DMS153 (cell line): ENCODE measurements around the gene CCDC182.

Experiments
- DNase-seq: peaks from one replicate; lab custom pipeline; 2025; lab: John Stamatoyannopoulos, UW

CCDC182 gene

GRCh38 chr17:57727630-57728175 is 17.4 kb downstream of the CCDC182 start:
- DNase-seq, result no peak

GRCh38 chr17:57726838-57727237 is 18.3 kb downstream of the CCDC182 start:
- no peak for DNase-seq

GRCh38 chr17:57726213-57726790 is 18.8 kb downstream of the CCDC182 start:
- no peak for DNase-seq

GRCh38 chr17:57724729-57725125 is 20.4 kb downstream of the CCDC182 start:
- DNase-seq, result no peak

GRCh38 chr17:57724026-57724728 is 20.9 kb downstream of the CCDC182 start:
- no peak for DNase-seq

DNA sequence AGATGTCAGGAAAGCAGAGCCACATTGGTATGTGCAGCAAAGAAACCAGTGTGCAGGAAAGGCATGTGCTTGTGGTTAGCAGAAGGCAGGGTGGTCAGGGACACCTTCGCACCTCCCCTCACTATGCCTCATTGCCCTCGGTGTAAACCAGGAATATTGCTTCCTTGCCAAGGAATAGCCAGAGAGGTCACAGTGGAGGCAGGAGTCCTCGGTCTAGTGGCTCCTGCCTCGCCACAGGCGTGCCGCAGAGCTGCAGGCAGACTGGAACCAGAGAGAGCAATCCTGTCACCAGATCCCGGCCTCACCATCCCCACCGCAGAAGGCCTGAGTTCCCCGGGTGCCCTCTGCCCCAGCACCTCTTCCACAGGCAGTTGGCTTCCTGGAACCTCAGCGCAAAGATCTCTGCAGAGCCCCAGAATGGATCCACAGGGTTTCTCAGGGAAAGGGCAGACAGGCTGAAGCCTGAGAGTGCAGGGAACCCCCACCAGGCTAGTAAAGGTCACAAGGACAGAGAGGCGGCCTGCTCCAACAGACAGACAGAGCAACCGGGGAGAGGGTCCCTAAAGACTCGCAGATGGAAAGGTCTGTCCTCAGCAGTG is 21.6 kb downstream of the CCDC182 start:
- DNase-seq, result no peak

GRCh38 chr17:57722704-57723043 is 22.4 kb downstream of the CCDC182 start:
- DNase-seq, result no peak

- DNase-seq, result no peak
These were observed 23.0 kb downstream of the CCDC182 start for GRCh38 chr17:57721967-57722703.

DNA sequence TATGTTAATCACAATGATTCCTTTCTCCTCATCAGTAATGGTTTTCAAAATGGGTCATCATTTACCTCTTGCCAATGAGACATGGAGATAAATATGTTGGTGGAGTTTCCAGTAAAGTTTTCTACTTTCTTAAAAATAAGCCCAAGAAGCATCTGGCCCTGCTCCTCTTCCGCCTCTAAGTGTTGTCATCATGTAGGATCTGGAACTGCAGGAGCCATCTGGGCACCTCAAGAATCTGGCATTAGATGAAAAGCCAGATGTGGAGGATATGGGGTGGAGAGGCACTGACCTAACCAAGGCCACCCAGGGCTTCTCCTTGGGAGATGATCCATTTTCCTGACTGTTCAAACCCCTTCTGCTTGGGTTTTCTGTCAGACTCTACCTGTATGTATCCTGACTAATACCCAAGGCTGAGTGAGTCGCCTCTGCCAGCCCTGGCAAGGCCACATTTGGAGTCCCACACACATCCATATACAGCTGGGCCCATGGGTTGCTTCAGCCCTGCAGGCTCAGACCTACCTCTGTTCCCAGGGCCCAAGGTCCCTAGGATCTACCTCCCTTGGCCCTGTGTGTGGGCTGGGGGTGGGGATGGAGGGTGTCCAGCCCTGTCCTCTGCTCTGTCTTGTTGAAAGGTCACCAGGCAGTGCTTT is 24.6 kb downstream of the CCDC182 start:
- no peak for DNase-seq

GRCh38 chr17:57718878-57719277 is 26.2 kb downstream of the CCDC182 start:
- DNase-seq, result no peak

GRCh38 chr17:57715981-57716380 is 29.1 kb downstream of the CCDC182 start:
- no peak for DNase-seq

DNA sequence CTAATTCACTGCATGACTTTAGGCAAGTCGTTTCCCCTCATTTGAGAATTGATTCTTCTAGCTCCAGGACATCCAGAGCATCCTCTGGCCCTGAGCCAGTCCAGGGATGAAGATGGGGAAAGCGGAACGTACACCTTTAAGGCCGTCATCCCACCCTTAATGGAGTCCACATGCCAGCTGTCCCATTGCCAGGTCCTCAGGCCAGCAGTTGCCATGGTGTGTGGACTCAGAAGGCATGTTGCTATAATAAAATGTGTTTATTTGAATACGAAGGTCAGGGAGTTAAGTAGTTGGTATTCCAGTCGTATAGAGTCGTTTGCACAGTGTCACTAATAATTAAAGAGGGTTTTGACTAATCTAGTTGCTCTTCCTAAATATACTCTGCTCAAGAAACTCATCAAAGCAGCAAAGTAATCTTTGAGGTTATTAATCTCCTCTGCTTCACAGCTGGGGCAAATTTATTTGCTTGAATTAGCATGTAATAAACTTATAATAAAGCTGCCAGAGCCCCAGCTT is 30.4 kb downstream of the CCDC182 start:
- DNase-seq, result peak; percentile 12

GRCh38 chr17:57713140-57713539 is 32.0 kb downstream of the CCDC182 start:
- DNase-seq, result no peak

GRCh38 chr17:57708410-57708809 is 36.7 kb downstream of the CCDC182 start:
- no peak for DNase-seq

DNA sequence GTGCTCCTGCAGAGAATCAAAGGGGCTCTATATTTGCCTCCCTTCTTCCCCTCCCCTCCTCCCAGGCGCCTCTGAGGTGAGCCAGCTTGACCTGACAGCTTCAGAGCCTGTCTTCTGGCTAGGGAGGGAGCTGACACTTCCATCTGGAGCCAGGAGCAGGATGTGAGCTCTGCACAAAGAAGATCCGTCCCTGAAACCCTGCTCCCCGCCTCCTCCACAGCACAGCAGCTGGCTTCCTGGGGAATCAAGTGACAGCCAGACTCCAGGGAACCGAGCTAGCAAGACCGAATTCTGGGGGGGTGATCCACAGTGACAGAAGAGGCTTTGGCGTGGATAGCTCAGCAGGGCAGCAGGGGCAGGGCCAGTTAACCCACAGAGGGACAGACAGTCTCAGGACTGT is 37.2 kb downstream of the CCDC182 start:
- peak; percentile 45 for DNase-seq

DNA sequence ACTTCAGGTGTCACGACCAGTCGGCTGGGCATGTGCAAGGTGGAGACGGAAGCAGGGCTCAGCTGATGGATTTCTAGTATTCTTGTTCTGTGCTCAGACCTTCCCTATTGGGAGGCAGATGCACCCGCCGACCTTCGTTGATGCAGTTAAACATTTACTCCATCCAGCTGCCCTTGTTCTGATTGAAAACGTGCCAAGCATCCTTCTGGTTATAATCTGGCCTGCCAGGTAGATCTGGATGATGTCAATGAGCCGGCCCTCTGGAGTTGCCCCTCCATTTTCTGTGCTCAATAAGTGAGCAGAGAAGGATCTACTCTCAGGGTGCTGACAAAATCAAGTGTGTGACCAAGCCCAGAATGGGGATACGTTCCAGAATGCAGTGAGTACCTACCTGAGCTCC is 38.3 kb downstream of the CCDC182 start:
- no peak for DNase-seq

GRCh38 chr17:57705921-57706695 is 39.0 kb downstream of the CCDC182 start:
- no peak for DNase-seq

DNA sequence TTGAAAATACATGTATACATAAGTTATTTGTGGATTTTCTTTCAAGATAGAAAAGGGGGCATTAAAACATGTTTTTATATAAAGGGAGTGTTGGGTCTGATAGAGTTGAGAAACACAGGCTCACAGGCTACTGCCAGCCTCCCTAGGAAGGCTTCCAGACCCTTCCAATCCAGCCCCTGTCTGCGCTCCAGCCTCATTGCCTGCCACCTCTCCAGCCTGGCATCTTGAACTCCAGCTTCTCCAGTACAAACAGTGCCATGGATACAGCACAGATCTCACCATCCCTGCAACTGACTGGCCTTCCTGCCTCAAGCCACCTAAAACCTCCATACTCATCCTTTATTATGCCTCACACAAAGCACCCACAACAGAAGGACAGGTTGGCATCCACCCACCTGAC is 40.7 kb downstream of the CCDC182 start:
- DNase-seq, result no peak

DNA sequence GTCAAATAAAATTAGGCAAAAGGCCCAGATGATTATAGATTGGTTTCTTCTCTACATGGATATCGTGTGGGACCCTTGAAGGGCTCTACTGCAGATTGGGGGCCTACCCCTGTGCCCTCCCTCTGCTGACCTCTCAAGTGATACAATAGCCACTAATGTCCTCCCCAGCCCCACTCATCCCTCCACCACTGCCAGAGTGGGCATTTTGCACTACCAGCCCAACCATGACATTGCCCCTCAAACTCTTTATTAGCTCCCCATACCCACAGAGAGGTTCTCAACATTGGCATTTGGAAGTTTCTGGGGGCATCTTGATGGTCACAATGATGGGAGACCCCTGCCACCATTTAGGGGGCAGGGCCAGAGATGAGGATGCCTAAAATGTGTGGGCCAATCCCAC is 41.8 kb downstream of the CCDC182 start:
- no peak for DNase-seq

DNA sequence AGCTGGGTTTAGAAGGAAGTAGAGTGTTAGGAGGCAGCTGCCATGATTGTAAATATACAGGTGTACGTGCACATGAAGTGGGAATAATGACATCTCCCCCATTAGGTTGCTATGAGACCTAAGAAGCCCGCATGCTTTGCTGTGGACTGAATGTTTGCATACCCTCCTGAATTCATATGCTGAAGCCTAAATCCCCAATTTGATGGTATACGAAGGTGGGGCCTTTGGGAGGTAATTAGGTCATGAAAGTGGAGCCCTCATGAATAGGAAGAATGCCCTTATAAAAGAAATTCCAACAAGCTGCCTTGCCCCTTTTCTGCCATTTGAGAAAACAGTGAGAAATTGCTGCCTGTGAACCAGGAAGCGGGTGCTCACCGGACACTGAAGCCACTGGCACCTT is 44.0 kb downstream of the CCDC182 start:
- peak; percentile 84 for DNase-seq

- DNase-seq, result no peak
These were observed 45.3 kb downstream of the CCDC182 start for GRCh38 chr17:57699751-57700219.
